Activated naive CD8-positive, alpha-beta T cell (primary cell): Measurements from ENCODE around the gene LBR.

Experiments used
- H3K27ac Mint-ChIP-seq: one replicate; pipeline ENCODE4 v1.8.0; 2021; ENCODE audit warnings: mixed read lengths
- H3K27me3 Mint-ChIP-seq: one replicate; pipeline ENCODE4 v1.8.0; 2021; ENCODE audit warnings: mixed read lengths
- H3K36me3 Mint-ChIP-seq: one replicate; pipeline ENCODE4 v1.8.0; 2021; ENCODE audit warnings: mixed read lengths
- H3K4me1 Mint-ChIP-seq: one replicate; pipeline ENCODE4 v1.8.0; 2021; ENCODE audit warnings: low read depth, mixed read lengths
- H3K4me3 Mint-ChIP-seq: one replicate; pipeline ENCODE4 v1.8.0; 2021; ENCODE audit warnings: mild to moderate bottlenecking, mixed read lengths
- H3K9me3 Mint-ChIP-seq: one replicate; pipeline ENCODE4 v1.8.0; 2021; ENCODE audit warnings: low read depth, mixed read lengths

Gene LBR

DNA sequence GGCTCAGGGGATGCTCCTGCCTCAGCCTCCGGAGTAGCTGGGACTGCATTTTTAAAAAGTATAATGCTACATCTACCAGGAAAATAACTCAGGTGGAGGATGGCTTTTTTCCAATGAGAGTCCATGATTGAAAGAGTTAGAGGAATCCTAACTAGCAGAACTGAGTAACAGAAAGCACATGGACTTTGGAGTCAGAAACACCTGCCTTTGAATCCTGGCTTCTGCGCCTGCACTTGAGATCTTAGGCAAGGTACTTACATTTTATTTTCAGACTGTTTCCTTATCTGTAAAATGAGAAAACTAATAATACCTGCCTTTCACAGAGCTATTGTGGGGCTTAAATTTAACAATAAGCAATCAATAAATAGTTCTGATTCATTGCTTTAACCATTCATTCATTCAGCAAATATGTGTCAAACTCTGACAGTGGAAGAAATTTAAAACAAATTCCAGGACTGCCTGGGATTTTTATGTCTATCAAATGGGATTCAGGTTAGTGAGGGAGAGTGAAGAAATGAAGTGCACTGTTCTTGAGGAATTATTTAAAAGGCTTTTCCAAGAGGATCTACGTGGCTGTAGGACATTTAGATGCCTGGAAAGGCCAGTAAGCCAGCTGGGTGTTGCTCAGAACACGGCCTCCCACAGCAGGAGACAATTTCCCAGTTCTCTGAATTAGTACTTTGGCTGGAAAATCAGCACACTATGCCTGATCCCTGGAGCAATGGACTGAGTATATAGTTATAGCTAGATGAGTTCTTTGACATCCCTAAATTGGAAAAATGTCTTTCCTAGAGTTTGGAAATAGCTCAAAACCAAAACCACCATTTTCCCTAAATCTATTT is 12.8 kb upstream of the LBR start:
- peaks cover 42% of the 10 kb centered on the region for H3K4me1 Mint-ChIP-seq
- H3K27me3 Mint-ChIP-seq = no peaks in the 10 kb centered on the region
- no peak overlapping the region for H3K27ac Mint-ChIP-seq
- no peaks in the 10 kb centered on the region for H3K36me3 Mint-ChIP-seq
- no peak overlapping the region for H3K4me3 Mint-ChIP-seq
- no peaks in the 10 kb centered on the region for H3K9me3 Mint-ChIP-seq

DNA sequence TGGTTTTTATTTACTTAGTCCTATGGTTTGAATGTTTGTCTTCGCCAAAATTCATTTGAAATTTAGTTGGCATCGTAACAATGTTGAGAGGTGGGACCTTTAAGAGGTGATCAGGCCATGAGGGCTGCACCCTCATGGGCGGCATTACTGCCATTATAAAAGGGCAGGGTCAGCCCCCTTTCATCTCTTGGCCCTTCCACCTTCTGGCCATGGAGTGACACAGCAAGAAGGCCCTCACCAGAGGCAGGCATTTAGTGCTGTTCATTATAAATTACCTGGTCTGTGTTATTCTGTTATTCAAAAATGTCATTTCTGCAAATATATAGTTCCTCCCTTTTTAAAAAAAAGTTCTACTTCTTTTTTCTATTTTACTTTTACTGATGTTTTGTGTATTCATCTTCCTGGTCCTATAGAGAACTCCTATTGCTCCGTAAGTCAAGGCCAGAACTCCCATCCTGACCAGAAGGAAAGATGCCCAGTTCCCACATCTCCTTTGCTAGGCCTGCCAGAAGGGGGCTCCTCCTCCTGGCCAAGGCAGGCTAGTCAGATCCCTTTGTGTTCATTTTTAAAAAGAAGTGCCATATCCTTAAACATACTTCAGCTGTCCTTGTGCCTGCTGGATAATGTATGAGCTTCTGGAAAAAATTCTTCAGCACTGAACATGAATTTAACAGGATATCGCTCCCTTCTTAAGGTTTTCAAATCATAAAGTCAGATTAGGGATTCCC is 10.0 kb upstream of the LBR start:
- Mint-ChIP-seq H3K9me3 (no peaks in the 10 kb centered on the region), H3K27me3 (no peaks in the 10 kb centered on the region), H3K27ac (no peak overlapping the region), H3K4me3 (no peak overlapping the region), H3K4me1 (peaks cover 18% of the 10 kb centered on the region), H3K36me3 (no peaks in the 10 kb centered on the region)

DNA sequence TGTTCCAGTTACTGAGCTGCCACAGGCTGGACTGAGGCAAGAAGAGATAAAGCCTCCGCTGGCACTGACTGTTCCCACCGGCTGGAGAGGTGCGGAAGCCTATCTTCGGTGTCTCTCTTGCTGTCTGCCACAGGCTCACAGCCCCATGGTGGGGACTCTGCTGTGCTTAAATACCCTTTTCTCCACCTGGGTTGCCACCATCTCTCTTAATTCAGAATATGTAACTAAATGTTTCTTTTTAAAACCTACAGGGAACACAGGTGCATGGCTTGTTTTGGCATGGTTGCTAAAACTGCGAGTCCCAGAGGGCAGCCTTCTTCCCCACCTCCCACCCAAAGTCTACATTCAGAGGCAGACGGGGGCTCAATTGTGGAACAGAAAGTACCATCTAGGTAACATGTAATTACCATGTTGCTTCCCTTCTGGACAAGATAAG is 8.1 kb upstream of the LBR start:
- Mint-ChIP-seq H3K4me1 (peaks cover under 1% of the 10 kb centered on the region), H3K27ac (no peak overlapping the region), H3K27me3 (no peaks in the 10 kb centered on the region), H3K4me3 (no peak overlapping the region), H3K9me3 (no peaks in the 10 kb centered on the region), H3K36me3 (no peaks in the 10 kb centered on the region)

DNA sequence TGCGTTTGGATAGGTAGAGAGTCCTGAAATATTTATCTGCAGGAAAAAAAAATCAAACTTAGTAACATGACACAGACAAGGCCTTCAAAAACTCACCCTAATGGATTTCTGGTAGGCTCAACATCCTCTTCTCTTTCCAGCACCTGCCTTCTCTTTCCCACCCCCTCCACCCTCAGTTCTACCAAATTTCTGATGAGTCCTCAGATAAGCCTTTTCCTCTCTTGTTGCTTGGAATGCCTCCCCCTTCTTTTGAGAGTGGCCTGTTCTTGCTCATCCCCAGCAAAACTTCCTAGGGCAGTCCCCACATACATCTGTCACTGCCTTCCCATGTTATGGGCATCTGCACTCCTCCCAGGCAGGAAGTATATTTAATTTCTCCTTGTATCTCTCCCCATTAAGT is 7.6 kb upstream of the LBR start:
- H3K4me1 Mint-ChIP-seq = peaks cover under 1% of the 10 kb centered on the region
- no peak overlapping the region for H3K4me3 Mint-ChIP-seq
- no peak overlapping the region for H3K27ac Mint-ChIP-seq
- H3K36me3 Mint-ChIP-seq = no peaks in the 10 kb centered on the region
- H3K27me3 Mint-ChIP-seq = no peaks in the 10 kb centered on the region
- no peaks in the 10 kb centered on the region for H3K9me3 Mint-ChIP-seq

DNA sequence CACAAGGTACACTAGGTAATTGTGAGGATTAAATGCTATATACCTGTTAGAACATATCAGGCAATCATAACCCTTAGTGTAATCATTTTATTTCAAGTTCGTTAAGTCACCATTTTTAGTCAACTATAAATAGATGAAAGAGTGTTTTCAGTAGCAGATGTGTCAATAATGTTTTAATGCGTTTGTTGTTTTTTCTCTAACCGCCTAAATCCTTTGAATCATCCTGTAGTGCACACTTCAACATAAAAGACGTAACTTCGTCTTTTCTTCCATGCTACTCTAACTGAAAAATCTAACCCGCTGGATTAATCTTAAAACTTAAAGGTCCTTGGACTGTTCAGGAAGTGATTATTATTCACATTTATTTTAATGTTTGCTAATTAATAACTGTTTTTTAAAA is 7.2 kb upstream of the LBR start:
- Mint-ChIP-seq H3K4me3 (no peak overlapping the region), H3K9me3 (no peaks in the 10 kb centered on the region), H3K4me1 (peaks cover 5% of the 10 kb centered on the region), H3K36me3 (no peaks in the 10 kb centered on the region), H3K27ac (no peak overlapping the region), H3K27me3 (no peaks in the 10 kb centered on the region)

DNA sequence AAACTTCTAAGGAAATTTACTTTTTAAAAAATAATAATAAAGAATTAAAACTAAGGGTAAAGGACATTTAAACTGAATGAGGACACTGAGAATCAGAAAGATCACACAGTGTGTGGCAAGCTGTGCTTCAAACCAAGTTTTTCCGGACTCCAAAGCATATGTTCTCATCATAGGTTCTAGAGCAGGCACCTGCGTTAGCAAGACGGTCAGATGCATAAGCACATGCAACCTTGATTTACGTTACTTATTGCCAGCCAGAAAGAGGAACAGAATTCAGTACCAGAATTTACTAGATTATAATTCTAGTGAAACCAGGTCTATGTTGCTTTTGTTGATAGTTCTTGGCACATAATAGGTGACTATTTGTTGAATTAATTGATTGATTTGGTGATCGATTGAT is 6.2 kb upstream of the LBR start:
- no peak overlapping the region for H3K4me3 Mint-ChIP-seq
- peaks cover 10% of the 10 kb centered on the region for H3K4me1 Mint-ChIP-seq
- no peaks in the 10 kb centered on the region for H3K9me3 Mint-ChIP-seq
- H3K27ac Mint-ChIP-seq = no peak overlapping the region
- H3K27me3 Mint-ChIP-seq = no peaks in the 10 kb centered on the region
- no peaks in the 10 kb centered on the region for H3K36me3 Mint-ChIP-seq

DNA sequence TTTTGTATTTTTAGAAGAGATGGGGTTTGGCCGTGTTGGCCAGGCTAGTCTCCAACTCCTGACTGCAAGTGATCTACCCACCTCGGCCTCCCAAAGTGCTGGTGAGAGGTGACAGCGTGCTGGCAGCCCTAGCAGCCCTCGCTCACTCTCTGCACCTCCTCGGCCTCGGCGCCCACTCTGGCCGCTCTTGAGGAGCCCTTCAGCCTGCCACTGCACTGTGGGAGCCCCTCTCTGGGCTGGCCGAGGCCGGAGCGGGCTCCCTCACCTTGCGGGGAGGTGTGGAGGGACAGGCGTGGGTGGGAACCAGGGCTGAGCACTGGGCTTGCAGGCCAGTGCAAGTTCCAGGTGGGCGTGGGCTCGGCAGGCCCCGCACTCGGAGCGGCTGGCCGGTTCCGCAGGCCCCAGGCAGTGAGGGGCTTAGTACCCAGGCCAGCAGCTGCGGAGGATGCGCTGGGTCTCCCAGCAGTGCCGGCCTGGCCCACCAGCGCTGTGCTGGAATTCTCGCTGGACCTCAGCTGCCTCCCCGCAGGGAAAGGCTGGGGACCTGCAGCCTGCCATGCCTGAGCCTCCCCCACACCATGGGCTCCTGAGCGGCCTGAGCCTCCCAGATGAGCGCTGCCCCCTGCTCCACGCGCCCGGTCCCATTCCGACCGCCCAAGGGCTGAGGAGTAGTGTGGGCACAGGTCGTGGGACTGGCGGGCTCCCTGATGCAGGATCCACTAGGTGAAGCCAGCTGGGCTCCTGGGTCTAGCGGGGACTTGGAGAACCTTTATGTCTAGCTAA is 3.4 kb upstream of the LBR start:
- no peaks in the 10 kb centered on the region for H3K9me3 Mint-ChIP-seq
- H3K4me1 Mint-ChIP-seq = peaks cover 21% of the 10 kb centered on the region
- H3K36me3 Mint-ChIP-seq = no peaks in the 10 kb centered on the region
- no peak overlapping the region for H3K27ac Mint-ChIP-seq
- no peak overlapping the region for H3K4me3 Mint-ChIP-seq
- H3K27me3 Mint-ChIP-seq = no peaks in the 10 kb centered on the region

DNA sequence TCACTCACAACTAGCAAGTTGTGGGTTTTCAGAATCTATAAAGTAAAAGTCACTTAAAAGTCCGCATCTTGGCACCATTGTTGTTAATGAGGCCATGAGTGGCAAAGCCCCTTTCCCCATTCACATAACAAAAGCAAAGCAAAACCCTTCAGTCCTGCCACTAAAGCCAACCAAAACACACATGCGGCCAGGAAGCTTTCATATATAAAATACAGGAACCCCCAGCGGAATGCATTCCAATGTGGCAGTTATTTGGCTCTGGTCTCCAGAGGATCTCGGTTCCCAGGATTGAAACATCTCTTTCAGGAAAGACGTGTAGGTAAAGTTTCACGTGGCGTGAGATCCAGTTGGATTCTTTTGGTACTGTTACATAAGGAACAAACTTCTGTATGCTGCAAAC is 2.5 kb upstream of the LBR start:
- H3K4me3 Mint-ChIP-seq = no peak overlapping the region
- no peaks in the 10 kb centered on the region for H3K9me3 Mint-ChIP-seq
- no peaks in the 10 kb centered on the region for H3K36me3 Mint-ChIP-seq
- H3K4me1 Mint-ChIP-seq = peaks cover 30% of the 10 kb centered on the region
- no peak overlapping the region for H3K27ac Mint-ChIP-seq
- no peaks in the 10 kb centered on the region for H3K27me3 Mint-ChIP-seq

DNA sequence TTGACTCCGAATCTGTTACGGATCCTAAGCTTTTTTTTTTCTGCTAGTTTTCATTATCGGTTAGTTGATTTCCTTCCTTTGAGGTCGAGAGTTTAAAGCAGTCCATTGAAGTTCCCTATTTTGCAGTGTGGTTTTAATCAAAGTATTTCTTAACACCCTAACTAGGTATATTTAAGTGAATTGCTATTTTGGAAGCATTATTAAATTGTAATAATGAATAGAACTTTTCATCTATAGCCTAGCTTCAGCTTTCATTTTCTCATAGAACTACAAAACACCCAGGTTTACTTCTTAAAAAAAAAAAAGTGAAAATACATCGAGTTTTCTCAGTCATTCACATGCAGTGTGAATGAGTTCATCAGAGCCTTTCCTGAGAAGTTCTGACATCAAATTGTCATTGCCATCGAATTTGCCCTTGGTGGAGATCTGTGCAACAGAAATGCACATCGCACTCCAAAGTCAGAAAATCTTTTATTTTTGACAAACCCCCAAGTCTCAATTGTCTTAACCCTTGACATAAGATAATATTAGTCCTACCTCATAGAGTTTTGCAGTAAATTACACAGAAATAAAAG is 1.1 kb upstream of the LBR start:
- Mint-ChIP-seq H3K9me3 (no peaks in the 10 kb centered on the region), H3K27me3 (no peaks in the 10 kb centered on the region), H3K4me1 (peaks cover 44% of the 10 kb centered on the region), H3K27ac (peak overlapping the region; percentile 89), H3K4me3 (peak overlapping the region; percentile 90), H3K36me3 (no peaks in the 10 kb centered on the region)

DNA sequence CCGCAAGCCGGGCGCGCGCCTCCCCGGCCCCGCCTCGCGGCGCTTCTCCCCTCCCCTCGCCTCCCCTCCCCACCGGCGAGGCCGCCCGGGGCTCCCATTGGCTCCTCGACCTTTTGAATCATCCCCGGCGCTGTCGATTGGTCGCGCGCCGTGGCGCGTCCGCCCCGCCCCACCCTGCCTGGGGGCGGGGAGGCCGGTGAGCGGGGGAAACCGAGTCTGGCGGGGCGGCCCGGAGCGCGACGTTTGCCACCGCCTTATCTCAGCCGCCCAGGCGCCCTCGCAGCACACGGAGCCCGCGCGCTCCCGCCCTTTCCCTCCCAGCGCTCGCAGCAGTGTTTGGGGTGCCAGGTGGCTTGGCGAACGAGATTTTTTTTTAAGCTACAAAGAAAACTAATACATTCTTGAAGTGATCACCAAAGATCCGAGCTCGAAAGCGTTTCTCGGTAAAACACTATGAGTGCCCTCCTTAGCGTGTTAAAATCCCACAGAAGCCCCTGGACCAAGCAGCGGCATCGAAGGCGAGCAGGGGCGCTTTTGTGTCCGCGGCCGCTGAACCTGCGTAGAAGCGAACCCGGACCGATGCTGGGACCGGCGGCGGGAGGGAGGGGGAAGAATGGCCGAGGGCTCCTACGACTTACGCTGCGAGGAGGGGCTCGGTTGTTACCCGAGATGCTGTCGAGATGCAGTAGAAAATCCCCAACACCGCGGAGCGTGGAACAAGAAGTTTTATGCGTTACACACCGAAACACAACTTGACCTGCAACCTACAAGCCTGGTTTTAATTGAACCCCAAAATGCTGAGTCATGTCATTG is 436 bp upstream of the LBR start:
- Mint-ChIP-seq H3K4me3 (peak overlapping the region; percentile 90), H3K36me3 (no peaks in the 10 kb centered on the region), H3K4me1 (peaks cover 51% of the 10 kb centered on the region), H3K27ac (peak overlapping the region; percentile 89), H3K27me3 (no peaks in the 10 kb centered on the region), H3K9me3 (no peaks in the 10 kb centered on the region)

DNA sequence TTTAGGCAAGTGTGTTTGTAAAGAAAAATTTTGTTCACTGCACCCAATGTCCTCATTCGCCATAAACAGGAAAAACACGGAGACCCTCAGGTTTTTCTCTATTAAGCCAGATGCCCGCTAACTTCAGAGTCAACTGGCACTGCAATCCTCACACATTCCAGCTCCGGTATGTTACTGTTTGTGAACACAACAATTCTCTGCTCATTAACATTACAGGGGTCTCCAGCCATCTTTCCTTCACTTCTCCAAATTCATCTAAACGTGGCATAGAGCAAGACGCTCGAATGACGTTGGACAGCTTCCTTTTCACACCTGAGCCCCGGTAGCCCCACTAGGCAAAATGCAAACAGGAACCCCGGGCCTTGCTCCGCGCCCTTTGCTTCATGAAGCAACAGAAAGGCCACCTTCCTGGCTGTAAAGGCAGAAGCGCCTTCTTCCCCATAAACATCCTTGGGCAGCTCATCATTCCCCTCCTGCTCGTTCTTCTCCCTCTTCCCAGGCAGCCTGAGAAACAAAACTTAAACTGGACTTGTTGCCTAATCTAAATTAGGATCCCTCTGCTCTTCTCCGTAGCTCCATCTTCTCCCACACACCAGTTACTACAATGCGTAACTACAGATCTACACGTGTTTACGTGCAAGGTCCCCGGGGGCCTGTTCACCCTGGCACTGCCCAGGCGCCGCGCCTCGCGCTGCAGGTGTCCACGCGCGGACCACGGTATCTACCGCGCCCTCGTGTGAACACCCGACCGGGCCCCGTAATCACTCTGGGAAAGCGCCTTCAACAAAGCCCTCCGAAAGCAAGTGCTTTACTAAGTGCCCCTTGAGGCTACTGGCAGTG is 1.2 kb downstream of the LBR start:
- Mint-ChIP-seq H3K27me3 (no peaks in the 10 kb centered on the region), H3K36me3 (no peaks in the 10 kb centered on the region), H3K4me3 (peak overlapping the region; percentile 96), H3K27ac (peak overlapping the region; percentile 85), H3K4me1 (peaks cover 65% of the 10 kb centered on the region), H3K9me3 (no peaks in the 10 kb centered on the region)

DNA sequence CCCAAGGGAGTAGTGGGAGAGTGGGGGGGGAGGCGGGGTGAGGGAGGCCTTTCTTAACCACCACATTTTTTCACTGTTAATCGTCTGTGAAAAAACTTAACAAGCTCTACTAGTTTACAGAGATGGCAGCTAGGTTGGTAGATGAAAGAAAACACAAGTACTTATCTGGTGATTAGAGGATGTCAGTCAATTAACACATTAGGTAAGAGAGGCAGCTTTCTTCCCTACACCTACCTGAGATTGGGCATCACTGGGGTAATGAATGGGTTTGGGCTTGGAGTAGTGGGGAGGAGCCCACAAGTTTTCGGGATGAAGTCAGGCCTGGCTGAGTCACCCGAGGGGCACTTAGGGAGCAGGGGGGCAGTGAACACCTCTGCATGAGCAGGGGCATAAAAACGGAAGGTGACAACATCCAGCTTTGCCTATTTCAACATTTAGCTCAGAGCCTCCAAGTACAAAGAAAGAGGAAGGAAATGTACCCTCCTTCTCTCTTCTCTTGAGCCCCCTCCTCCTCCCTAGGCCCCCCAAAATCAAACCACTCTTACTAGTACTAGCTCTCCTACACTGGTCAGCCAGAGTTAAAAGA is 2.5 kb downstream of the LBR start:
- peak overlapping the region; percentile 34 for H3K27ac Mint-ChIP-seq
- no peaks in the 10 kb centered on the region for H3K27me3 Mint-ChIP-seq
- H3K9me3 Mint-ChIP-seq = no peaks in the 10 kb centered on the region
- H3K4me1 Mint-ChIP-seq = peaks cover 66% of the 10 kb centered on the region
- peaks cover under 1% of the 10 kb centered on the region for H3K36me3 Mint-ChIP-seq
- H3K4me3 Mint-ChIP-seq = peak overlapping the region; percentile 96

DNA sequence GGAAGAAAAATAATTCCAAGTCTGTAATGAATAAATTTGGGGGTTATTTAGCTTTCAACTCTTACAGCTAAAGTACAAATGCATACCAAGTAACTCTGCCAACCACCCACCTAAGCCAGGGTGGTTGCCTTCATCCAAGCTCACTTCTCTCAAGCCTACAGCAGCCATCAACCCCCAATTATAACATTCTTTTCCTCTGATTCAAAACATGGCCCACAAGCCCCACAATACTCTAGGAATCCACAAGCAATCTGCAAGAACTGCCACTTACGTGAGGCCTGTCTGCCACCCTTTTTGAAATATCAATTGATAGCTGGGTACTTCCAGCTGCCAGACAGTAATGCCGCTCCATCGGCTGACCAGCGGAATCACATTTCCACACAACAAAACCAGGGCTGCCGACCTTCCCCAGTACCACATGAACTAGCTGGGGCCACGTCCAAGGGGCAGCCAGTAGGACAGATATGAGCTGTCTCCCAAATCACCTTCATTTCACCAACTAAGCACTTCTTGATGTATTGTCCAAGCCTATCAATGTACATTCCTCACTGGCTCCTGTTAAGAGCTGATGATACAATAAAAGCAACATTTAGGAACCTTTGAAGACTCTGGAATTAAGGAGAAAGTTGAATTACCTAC is 3.2 kb downstream of the LBR start:
- Mint-ChIP-seq H3K4me3 (peak overlapping the region; percentile 96), H3K27ac (peak overlapping the region; percentile 34), H3K36me3 (peaks cover 2% of the 10 kb centered on the region), H3K27me3 (no peaks in the 10 kb centered on the region), H3K9me3 (no peaks in the 10 kb centered on the region), H3K4me1 (peaks cover 64% of the 10 kb centered on the region)
